RWPE2 (cell line): ENCODE measurements around the gene SREK1IP1.

ENCODE experiments used
- ATAC-seq: fragments of 200-7000 bp; cut with Tn5 transposase; 3 replicates; pipeline ENCODE4 v1.9.1; 2021; ENCODE audit warnings: low read depth
- DNase-seq: peaks from one replicate; pipeline ENCODE4 v3.0.0-alpha.2; 2020; ENCODE audit warnings: low spot score
- H3K27ac ChIP-seq: fragments of 450-650 bp; 2 replicates; pipeline ENCODE4 v1.5.1; 2017; ENCODE audit warnings: mild to moderate bottlenecking; ENCODE audit not compliant: poor library complexity, severe bottlenecking
- H3K27me3 ChIP-seq: fragments of 250-450 bp; sonication (Bioruptor Pico); 2 replicates; pipeline ENCODE4 v1.5.1; 2021; ENCODE audit warnings: mild to moderate bottlenecking, moderate library complexity; ENCODE audit not compliant: insufficient read depth, poor library complexity, severe bottlenecking
- H3K36me3 ChIP-seq: fragments of 250-450 bp; sonication (Bioruptor Pico); 2 replicates; pipeline ENCODE4 v1.5.1; 2020; ENCODE audit warnings: low read depth, mild to moderate bottlenecking, moderate library complexity
- H3K4me1 ChIP-seq: fragments of 250-450 bp; sonication (Bioruptor Pico); 2 replicates; pipeline ENCODE4 v1.5.1; 2021; ENCODE audit warnings: mild to moderate bottlenecking, moderate library complexity; ENCODE audit not compliant: insufficient read depth, poor library complexity, severe bottlenecking
- H3K4me3 ChIP-seq: fragments of 250-450 bp; sonication (Bioruptor Pico); 2 replicates; pipeline ENCODE4 v1.5.1; 2021; ENCODE audit warnings: mild to moderate bottlenecking, moderate library complexity; ENCODE audit not compliant: severe bottlenecking
- H3K9me3 ChIP-seq: fragments of 250-450 bp; sonication (Bioruptor Pico); 2 replicates; pipeline ENCODE4 v1.5.1; 2021; ENCODE audit warnings: mild to moderate bottlenecking, moderate library complexity; ENCODE audit not compliant: severe bottlenecking
- TF ChIP-seq, protein P1 (sequence below): fragments of 450-650 bp; IDR thresholded peaks from one replicate; pipeline ENCODE4 v1.5.1; 2017; ENCODE audit warnings: mild to moderate bottlenecking, moderate library complexity; ENCODE audit not compliant: poor library complexity, severe bottlenecking

Gene SREK1IP1

GRCh38 chr5:64784451-64785025 lies 16.0 kb upstream of the SREK1IP1 start:
- DNase-seq, result peak; percentile 58
- TF ChIP-seq, protein P1, sequence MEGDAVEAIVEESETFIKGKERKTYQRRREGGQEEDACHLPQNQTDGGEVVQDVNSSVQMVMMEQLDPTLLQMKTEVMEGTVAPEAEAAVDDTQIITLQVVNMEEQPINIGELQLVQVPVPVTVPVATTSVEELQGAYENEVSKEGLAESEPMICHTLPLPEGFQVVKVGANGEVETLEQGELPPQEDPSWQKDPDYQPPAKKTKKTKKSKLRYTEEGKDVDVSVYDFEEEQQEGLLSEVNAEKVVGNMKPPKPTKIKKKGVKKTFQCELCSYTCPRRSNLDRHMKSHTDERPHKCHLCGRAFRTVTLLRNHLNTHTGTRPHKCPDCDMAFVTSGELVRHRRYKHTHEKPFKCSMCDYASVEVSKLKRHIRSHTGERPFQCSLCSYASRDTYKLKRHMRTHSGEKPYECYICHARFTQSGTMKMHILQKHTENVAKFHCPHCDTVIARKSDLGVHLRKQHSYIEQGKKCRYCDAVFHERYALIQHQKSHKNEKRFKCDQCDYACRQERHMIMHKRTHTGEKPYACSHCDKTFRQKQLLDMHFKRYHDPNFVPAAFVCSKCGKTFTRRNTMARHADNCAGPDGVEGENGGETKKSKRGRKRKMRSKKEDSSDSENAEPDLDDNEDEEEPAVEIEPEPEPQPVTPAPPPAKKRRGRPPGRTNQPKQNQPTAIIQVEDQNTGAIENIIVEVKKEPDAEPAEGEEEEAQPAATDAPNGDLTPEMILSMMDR, result peak; percentile 97
- ATAC-seq, result peak; percentile 86
- Histone ChIP-seq H3K4me1 (peaks cover 6% of the 10 kb centered on the region), H3K4me3 (no peak overlapping the region), H3K9me3 (no peaks in the 10 kb centered on the region), H3K27ac (no peak overlapping the region), H3K36me3 (peaks cover 59% of the 10 kb centered on the region), H3K27me3 (no peaks in the 10 kb centered on the region)

GRCh38 chr5:64775291-64775690 lies 6.8 kb upstream of the SREK1IP1 start:
- ATAC-seq (no peak), DNase-seq (no peak)
- TF ChIP-seq, protein P1, result no peak
- H3K36me3 ChIP-seq, result peaks cover 24% of the 10 kb centered on the region
- no peak overlapping the region for H3K27ac ChIP-seq
- no peaks in the 10 kb centered on the region for H3K27me3 ChIP-seq
- H3K4me1 ChIP-seq, result peaks cover 6% of the 10 kb centered on the region
- H3K9me3 ChIP-seq, result no peaks in the 10 kb centered on the region
- no peak overlapping the region for H3K4me3 ChIP-seq

GRCh38 chr5:64773533-64773932 lies 5.0 kb upstream of the SREK1IP1 start:
- Histone ChIP-seq H3K27ac (no peak overlapping the region), H3K9me3 (no peaks in the 10 kb centered on the region), H3K4me3 (no peak overlapping the region), H3K27me3 (no peaks in the 10 kb centered on the region), H3K4me1 (peaks cover 12% of the 10 kb centered on the region), H3K36me3 (peaks cover 24% of the 10 kb centered on the region)
- TF ChIP-seq, protein P1, result no peak
- ATAC-seq, result no peak
- DNase-seq, result no peak

GRCh38 chr5:64771736-64772135 lies 3.2 kb upstream of the SREK1IP1 start:
- Histone ChIP-seq H3K4me1 (peaks cover 19% of the 10 kb centered on the region), H3K27ac (no peak overlapping the region), H3K4me3 (no peak overlapping the region), H3K9me3 (no peaks in the 10 kb centered on the region), H3K36me3 (peaks cover 25% of the 10 kb centered on the region), H3K27me3 (no peaks in the 10 kb centered on the region)
- ATAC-seq (no peak), DNase-seq (no peak)
- TF ChIP-seq, protein P1, result no peak

- TF ChIP-seq, protein P1, result no peak
- H3K4me3 ChIP-seq, result peak overlapping the region; percentile 67
- no peaks in the 10 kb centered on the region for H3K27me3 ChIP-seq
- H3K4me1 ChIP-seq, result peaks cover 33% of the 10 kb centered on the region
- no peak for ATAC-seq
- H3K9me3 ChIP-seq, result no peaks in the 10 kb centered on the region
- DNase-seq, result no peak
- H3K36me3 ChIP-seq, result peaks cover 27% of the 10 kb centered on the region
- H3K27ac ChIP-seq, result no peak overlapping the region
These were observed 1.4 kb upstream of the SREK1IP1 start for GRCh38 chr5:64769855-64770254.
